CD4-positive, alpha-beta T cell treated with Interleukin-4 for 4 hours (primary cell): Measurements from ENCODE around the gene CANT1.
"Not testable (repeated sequence)": the region's sequence is repeated elsewhere in the genome, so short reads cannot be mapped to it uniquely, and the experiment has no call there.

Experiments
- DNase-seq: peaks from one replicate; pipeline ENCODE4 v3.0.0-alpha.2; 2020

The CANT1 gene

DNA sequence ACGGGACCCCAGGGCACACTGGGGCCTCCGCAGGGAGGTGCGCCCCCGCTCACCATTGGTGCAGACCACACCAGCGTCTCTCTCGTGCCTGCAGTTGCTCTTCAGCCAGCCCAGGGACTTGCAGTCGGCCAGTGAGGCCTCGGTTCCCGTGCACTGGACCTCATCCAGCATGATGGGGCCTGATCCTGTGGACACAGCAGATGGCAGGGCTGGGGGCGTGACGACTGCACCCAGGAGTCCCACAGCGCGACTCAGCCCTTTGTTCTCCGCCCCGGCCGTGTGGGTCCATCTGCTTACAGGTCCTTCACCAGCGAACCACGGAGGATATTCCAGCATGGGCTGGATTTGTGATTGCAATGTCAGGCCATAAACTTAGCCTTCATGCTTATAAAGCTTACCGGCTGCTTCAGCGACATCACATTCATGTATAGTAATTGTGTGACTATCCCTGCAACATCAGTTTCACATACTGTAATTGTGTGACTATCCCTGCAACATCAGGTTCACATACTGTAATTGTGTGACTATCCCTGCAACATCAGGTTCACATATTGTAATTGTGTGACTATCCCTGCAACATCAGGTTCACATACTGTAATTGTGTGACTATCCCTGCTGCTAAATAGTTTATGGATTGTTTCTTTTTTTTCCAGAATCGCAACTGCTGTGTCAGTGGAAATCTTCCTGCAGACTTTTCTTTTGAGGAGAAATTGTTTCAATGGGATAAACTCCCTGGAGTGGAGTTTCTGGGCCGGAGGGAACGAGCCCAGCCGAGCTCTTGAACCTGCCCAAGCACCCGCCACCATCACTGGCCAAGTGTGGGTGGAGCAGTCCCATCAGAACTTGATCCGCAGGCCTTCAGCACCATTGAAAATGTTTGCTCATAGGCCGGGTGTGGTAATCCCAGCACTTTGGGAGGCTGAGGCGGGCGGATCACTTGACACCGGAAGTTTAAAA, 34.7 kb downstream of the CANT1 start:
- no peak for DNase-seq

DNA sequence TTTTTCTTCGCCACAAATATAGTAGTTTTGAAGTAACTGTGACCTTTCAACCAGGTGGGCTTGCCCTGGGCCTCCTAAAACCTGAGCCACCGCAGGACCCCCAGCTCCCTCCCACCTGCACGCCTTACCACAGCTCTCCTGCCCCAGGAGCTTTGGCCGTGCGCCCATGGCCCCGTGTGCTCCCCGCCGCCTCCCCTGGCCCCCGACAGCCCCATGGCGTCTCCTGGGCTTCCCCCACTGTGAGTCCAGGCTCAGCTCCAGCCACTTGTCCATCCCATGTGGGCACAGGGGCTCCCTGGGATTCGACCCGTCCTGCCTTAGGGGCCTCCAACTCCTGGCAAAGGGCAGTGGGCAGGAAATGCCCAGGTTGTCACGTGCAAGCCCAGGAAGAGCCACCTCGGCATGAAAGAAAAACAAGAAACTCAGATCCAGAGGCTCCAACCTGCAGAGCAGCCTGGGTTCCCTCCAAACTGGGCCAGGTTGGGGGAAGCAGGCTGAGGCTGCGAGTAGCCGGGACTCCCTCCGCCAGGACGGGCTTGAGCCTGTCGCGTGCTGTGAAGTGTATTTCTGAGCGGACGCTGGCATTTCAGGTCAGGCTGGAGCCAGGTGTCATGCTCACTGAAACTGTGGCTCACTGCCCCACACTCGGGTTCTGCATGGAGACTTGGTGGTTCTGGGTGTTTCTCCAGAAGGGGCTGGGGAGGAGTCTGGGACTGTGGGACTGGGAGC, 35.6 kb downstream of the CANT1 start:
- no peak for DNase-seq

DNA sequence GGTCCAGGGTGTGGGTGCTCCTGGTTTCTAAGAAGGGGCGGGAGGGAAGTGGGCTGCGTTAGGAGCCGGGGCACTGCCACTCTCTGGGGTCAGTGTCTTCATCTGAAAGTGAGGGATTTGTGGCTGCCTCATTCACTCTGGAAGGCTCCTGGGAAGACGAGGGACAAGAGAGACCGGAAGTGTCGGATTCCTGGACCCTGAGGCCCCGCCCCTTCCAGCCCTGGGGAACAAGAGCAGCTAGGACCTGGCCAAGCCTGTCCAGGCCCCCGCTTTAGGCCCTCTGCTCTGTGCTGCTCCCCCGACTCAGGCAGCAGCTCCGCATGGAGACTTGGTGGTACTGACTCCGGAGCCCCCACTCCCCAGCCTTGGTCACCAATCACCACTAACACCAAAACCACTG, 36.4 kb downstream of the CANT1 start:
- DNase-seq = no peak

DNA sequence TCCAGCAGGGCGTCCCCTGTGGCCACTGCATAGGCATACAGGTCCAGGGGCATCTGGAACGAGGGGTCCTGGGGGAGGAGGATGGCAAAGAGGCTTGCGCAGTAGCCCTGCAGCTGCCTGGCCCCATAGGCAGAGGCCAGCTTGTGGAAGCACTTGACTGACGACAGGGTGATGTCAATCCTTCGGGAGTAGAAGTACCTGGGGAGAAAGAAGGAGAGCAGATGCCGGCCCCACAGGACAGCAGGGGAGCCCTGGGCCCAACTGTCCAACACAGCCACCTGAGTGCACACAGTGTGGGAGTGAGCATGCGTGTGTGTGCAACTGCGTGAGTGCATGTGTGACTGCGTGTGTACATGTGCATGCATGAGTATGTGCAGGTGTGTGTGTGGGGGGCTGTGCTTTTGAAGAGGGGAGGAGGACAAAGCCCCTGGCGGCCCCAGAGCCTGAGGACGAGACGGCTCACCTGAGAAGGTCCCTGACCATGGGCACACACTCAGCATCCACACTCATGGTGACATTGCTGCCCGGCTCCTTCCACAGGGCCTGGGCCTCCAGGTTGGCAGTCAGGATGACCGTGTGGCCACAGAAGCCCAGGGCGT, 37.0 kb downstream of the CANT1 start:
- no peak for DNase-seq

DNA sequence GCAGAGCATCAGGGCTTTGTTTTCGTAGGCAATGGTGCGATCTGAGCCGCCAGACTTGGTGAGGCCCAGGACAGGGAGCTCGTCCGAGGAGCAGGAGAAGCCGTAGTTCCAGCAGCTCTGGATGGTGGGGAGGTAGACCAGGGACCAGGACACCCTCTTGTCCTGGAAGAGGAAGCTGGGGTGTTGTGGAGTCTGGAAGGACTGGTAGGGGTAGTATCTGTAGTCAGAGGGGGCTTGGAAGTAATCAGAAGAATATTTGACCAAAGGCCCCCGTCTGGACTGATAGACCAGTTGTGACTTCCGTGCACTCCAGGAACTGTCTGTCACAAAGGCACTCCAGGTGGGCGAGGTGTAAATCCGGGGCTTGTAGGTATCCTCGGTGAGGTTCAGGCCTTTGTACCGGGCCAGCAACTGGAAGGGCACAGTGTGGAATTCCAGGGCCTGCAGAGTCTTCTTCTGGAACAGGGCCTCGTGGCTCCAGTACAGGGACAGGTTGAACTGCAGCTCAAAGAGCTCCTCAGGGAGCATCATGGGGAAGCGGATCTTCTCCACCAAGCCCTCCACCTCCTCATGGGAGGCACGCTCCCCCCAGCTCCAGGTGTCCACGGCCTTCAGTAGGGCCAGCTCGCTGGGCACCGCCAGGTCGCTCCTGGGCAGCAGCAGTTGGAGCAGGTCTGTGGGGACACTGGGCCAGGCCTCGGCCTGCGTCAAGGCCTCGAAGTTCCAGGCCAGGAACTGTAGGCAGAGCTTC, 37.6 kb downstream of the CANT1 start:
- no peak for DNase-seq

GRCh38 chr17:78970834-78971755, 38.5 kb downstream of the CANT1 start:
- peak; percentile 68 for DNase-seq

DNA sequence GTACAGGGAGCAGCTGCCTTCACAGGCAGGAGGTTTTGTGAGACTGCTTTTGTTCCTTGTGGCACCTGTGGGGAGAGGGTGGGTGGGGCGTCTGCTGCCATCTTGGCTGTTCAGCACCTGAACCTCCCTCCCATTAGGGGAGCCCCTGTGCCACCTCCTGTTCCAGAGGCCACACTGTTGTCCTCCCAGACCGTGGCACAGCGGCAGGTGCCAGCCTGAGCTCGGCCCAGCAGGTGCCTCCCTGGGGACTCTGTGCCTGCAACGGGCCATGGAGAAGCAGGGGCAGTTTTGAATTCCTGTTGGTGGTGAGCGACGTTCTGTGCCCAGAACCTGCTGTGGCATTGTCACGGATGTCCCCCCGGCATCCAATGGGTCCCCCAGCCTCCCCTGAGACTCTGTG, 39.7 kb downstream of the CANT1 start:
- DNase-seq = no peak

DNA sequence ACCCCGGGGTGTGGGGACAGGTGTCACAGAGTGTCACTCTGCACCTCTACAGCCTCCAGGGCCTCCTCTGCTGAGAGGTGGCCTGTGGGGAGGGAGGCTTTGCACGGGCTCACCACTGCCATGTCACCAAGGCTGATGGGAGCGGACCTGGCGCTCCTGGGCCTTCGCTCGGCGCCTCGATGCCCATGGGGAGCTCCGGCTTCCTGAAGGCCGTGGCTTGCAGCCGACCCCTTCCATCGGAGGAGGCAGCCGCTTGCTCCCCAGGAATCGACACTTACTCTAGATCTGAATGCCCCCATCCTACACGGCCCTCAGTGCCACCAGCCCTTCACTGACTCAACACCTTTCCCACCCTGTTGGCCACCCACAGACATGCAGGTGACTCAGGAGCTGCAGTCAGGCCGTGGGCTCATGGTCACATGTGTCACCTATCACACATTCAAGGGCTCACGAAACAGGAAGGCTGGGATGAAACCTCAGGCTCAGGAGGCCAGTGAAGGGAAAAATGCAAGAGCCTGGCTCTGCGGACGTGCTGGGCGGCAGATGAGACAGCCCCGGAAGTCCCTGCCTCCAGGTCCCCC, 41.7 kb downstream of the CANT1 start:
- DNase-seq = no peak

GRCh38 chr17:78966910-78967600, 42.5 kb downstream of the CANT1 start:
- DNase-seq = no peak

DNA sequence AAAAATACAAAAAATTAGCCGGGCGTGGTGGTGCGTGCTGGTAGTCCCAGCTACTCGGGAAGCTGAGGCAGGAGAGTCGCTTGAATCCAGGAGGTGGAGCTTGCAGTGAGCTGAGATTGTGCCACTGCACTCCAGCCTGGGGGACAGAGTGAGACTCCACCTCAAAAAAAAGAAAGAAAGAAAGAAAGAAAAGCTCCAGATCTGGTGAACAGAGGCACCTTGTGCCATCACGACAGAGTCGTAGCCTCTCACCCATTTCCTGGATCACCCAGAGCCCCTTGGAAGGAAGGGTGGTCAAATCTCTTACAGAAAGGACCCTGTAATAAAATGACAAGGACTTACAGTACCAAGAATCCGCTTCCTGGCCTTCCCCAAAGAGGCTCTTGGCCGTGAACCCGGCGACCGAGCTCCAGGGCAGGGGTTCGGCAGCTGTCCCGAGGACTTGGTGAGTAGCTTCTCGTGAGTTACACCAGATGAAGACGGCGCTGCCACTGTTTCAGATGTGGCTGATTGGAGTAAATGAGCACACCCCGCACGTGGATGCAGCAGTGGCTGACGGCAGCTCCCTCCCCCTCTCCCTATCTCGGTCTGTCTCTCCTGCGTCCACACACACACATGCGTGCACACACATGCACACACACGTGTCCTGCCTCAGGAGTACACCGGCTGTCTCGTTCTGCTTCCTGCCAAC, 43.3 kb downstream of the CANT1 start:
- DNase-seq = no peak

DNA sequence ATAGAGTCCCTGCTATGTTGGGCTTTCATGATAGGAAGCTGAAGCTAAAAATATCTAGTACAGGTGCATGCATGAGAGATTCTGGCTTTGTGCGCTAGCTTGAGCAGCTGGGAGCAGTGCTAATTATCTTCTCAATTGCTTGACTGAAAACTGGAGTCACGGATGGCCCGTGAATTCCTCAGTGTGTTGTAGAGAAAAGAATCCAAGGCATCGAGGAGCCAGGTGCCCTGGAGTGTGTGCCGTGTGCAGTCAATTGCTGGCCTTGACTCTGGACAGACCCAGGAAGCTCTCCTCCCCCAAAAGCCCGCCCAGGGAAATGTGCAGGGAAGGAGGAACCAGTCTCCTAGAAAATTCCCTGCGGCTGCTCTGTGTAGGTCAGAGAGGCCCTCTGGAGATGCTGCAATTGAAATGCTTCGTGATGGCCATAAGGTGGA, 44.1 kb downstream of the CANT1 start:
- no peak for DNase-seq

- no peak for DNase-seq
Measured at GRCh38 chr17:78963378-78963777, 46.2 kb downstream of the CANT1 start.

DNA sequence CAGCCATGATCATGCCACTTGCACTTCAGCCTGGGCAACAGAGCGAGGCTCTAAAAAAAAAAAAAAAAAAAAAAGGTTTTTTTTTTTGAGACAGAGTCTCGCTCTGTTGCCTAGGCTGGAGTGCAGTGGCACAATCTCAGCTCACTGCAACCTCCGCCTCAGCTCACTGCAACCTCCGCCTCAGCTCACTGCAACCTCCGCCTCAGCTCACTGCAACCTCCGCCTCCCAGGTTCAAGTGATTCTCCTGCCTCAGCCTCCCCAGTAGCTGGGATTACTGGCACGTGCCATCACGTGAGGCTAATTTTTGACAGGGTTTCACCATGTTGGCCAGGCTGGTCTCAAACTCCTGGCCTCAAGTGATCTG, 46.6 kb downstream of the CANT1 start:
- DNase-seq = not testable (repeated sequence)

GRCh38 chr17:78962345-78962983, 47.1 kb downstream of the CANT1 start:
- no peak for DNase-seq

- no peak for DNase-seq
Measured at GRCh38 chr17:78961571-78961970, 48.0 kb downstream of the CANT1 start.

- no peak for DNase-seq
Measured at GRCh38 chr17:78960928-78961327, 48.6 kb downstream of the CANT1 start.

DNA sequence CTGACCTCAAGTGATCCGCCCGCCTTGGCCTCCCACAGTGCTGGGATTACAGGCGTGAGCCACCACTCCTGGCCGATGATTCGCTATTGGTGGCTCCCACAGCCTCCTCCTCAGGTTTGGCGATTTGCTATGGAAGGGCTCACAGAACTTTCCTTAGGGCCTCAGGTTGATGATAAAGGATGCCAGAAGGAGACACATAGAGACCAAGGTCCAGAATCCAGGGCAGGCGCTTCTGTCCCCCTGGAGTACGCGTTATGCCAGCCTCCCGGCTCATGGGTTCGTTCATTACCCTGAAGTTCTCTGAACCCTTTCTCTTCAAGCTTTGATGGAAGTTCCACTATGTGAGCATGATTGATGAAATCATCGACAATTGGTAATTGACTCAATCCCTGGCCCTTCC, 49.8 kb downstream of the CANT1 start:
- DNase-seq = no peak

GRCh38 chr17:78958641-78959127, 50.9 kb downstream of the CANT1 start:
- no peak for DNase-seq

- no peak for DNase-seq
Measured at GRCh38 chr17:78957128-78957527, 52.4 kb downstream of the CANT1 start.
